Hepatic stellate cell (primary cell): ENCODE data around the gene SAT1.

Experiments used
- DNase-seq: peaks from one replicate; pipeline ENCODE4 v3.0.0; 2011; ENCODE audit warnings: low spot score

The SAT1 gene

GRCh38 chrX:23811108-23811651, 28.2 kb downstream of the SAT1 start:
- no peak for DNase-seq

GRCh38 chrX:23811656-23812055, 28.7 kb downstream of the SAT1 start:
- no peak for DNase-seq

GRCh38 chrX:23813808-23814207, 30.8 kb downstream of the SAT1 start:
- no peak for DNase-seq

- DNase-seq: no peak
Observed at GRCh38 chrX:23815376-23815775, 32.4 kb downstream of the SAT1 start.

GRCh38 chrX:23816179-23816578, 33.2 kb downstream of the SAT1 start:
- DNase-seq: no peak

GRCh38 chrX:23817979-23818336, 35.0 kb downstream of the SAT1 start:
- DNase-seq: no peak

- DNase-seq: no peak
Observed at GRCh38 chrX:23819385-23820234, 36.6 kb downstream of the SAT1 start.

GRCh38 chrX:23820235-23820782, 37.3 kb downstream of the SAT1 start:
- no peak for DNase-seq

GRCh38 chrX:23821847-23822246, 38.9 kb downstream of the SAT1 start:
- no peak for DNase-seq

- DNase-seq: no peak
Observed at GRCh38 chrX:23822397-23822796, 39.4 kb downstream of the SAT1 start.

GRCh38 chrX:23822841-23823240, 39.9 kb downstream of the SAT1 start:
- no peak for DNase-seq

GRCh38 chrX:23825675-23826074, 42.7 kb downstream of the SAT1 start:
- DNase-seq: no peak

GRCh38 chrX:23826216-23826615, 43.2 kb downstream of the SAT1 start:
- no peak for DNase-seq

GRCh38 chrX:23826653-23827052, 43.7 kb downstream of the SAT1 start:
- no peak for DNase-seq

GRCh38 chrX:23828881-23829280, 45.9 kb downstream of the SAT1 start:
- DNase-seq: no peak

- DNase-seq: no peak
Observed at GRCh38 chrX:23832721-23833120, 49.7 kb downstream of the SAT1 start.
